Measurements from ENCODE around the gene RBM10. TPM values are rescaled to one million over a fixed set of nuclear protein-coding genes. Genes with fewer than 3 reads are reported as not detected.
A peak's percentile ranks its signal among the peaks of the same experiment; 100 is the strongest.

Gene RBM10
- total RNA-seq, 1 experiment from 2014 or later = 47.2 TPM

GRCh38 chrX:47146936-47147859 lies 2.2 kb downstream of the RBM10 start:
- peaks cover 9% of the 10 kb centered on the region for H3K4me1 Mint-ChIP-seq (ENCODE audit: low read depth, unreplicated experiment)
- H3K27ac Mint-ChIP-seq (ENCODE audit: unreplicated experiment) = peak overlapping the region; percentile 44
- TF ChIP-seq CTCF (IDR thresholded peaks at IDR 0.05; ENCODE audit: unreplicated experiment) = no peak
- peaks cover 71% of the 10 kb centered on the region for H3K36me3 Mint-ChIP-seq (ENCODE audit: insufficient read depth, unreplicated experiment)
- CTCF ChIA-PET = no interaction called here
- no peak for DNase-seq
- BruUV-seq (replicated peaks) = no TSS peak
- intact Hi-C loops (cut with micrococcal nuclease; ENCODE audit: unreplicated experiment) = no loop called here
- H3K9me3 Mint-ChIP-seq (ENCODE audit: low read depth, unreplicated experiment) = no peaks in the 10 kb centered on the region
- H3K4me3 Mint-ChIP-seq (ENCODE audit: low read depth, unreplicated experiment) = peak overlapping the region; percentile 100
- no peaks in the 10 kb centered on the region for H3K27me3 Mint-ChIP-seq (ENCODE audit: unreplicated experiment)

- Mint-ChIP-seq H3K9me3 (ENCODE audit: low read depth, unreplicated experiment) (no peaks in the 10 kb centered on the region), H3K36me3 (ENCODE audit: insufficient read depth, unreplicated experiment) (peaks cover 63% of the 10 kb centered on the region), H3K27ac (ENCODE audit: unreplicated experiment) (no peak overlapping the region), H3K4me1 (ENCODE audit: low read depth, unreplicated experiment) (peaks cover 9% of the 10 kb centered on the region), H3K4me3 (ENCODE audit: low read depth, unreplicated experiment) (no peak overlapping the region), H3K27me3 (ENCODE audit: unreplicated experiment) (no peaks in the 10 kb centered on the region)
- TF ChIP-seq CTCF (IDR thresholded peaks at IDR 0.05; ENCODE audit: unreplicated experiment) = no peak
- CTCF ChIA-PET = no interaction called here
- intact Hi-C loops (cut with micrococcal nuclease; ENCODE audit: unreplicated experiment) = no loop called here
- DNase-seq = no peak
- BruUV-seq (replicated peaks) = no TSS peak
Observed at GRCh38 chrX:47148946-47149345, 3.9 kb downstream of the RBM10 start.

GRCh38 chrX:47151435-47151834 lies 6.4 kb downstream of the RBM10 start:
- CTCF ChIA-PET = interaction anchor here (1.1 kb wide), 1 partner anchor 22 kb away, joined by 3 read pairs; no protein-coding TSS in a partner anchor
- no peaks in the 10 kb centered on the region for H3K9me3 Mint-ChIP-seq (ENCODE audit: low read depth, unreplicated experiment)
- no peak for TF ChIP-seq CTCF (IDR thresholded peaks at IDR 0.05; ENCODE audit: unreplicated experiment)
- H3K36me3 Mint-ChIP-seq (ENCODE audit: insufficient read depth, unreplicated experiment) = peaks cover 52% of the 10 kb centered on the region
- DNase-seq = no peak
- intact Hi-C loops (cut with micrococcal nuclease; ENCODE audit: unreplicated experiment) = no loop called here
- H3K4me1 Mint-ChIP-seq (ENCODE audit: low read depth, unreplicated experiment) = peaks cover 9% of the 10 kb centered on the region
- no peak overlapping the region for H3K4me3 Mint-ChIP-seq (ENCODE audit: low read depth, unreplicated experiment)
- no TSS peak for BruUV-seq (replicated peaks)
- no peaks in the 10 kb centered on the region for H3K27me3 Mint-ChIP-seq (ENCODE audit: unreplicated experiment)
- H3K27ac Mint-ChIP-seq (ENCODE audit: unreplicated experiment) = no peak overlapping the region

- peaks cover 46% of the 10 kb centered on the region for H3K36me3 Mint-ChIP-seq (ENCODE audit: insufficient read depth, unreplicated experiment)
Observed at GRCh38 chrX:47156611-47157520, 11.8 kb downstream of the RBM10 start.

More at GRCh38 chrX:47156611-47157520, 11.8 kb downstream of the RBM10 start:
- Mint-ChIP-seq H3K4me3 (ENCODE audit: low read depth, unreplicated experiment) (no peak overlapping the region), H3K27me3 (ENCODE audit: unreplicated experiment) (no peaks in the 10 kb centered on the region), H3K4me1 (ENCODE audit: low read depth, unreplicated experiment) (no peaks in the 10 kb centered on the region), H3K9me3 (ENCODE audit: low read depth, unreplicated experiment) (no peaks in the 10 kb centered on the region), H3K27ac (ENCODE audit: unreplicated experiment) (no peak overlapping the region)
- intact Hi-C loops (cut with micrococcal nuclease; ENCODE audit: unreplicated experiment) = no loop called here
- no peak for DNase-seq
- CTCF ChIA-PET = no interaction called here
- no peak for TF ChIP-seq CTCF (IDR thresholded peaks at IDR 0.05; ENCODE audit: unreplicated experiment)
- BruUV-seq (replicated peaks) = no TSS peak

Data from Calu3 (cell line).